Hepatocyte (in vitro differentiated cells): Measurements from ENCODE around the gene CD4. TPM values are rescaled to one million over a fixed set of nuclear protein-coding genes. Genes with fewer than 3 reads are reported as not detected.

ENCODE experiments used
- DNase-seq: peaks from one replicate; pipeline ENCODE4 v3.0.0-alpha.2; 2016; ENCODE audit warnings: low spot score
- H2AFZ ChIP-seq: fragments of 200-600 bp; sonication (generic); 2 replicates; pipeline ENCODE4 v1.6.0; 2016; ENCODE audit warnings: antibody characterized with exemption, mild to moderate bottlenecking
- H3K27ac ChIP-seq: fragments of 200-600 bp; sonication (generic); 2 replicates; pipeline ENCODE4 v1.5.1; 2016; ENCODE audit warnings: mild to moderate bottlenecking
- H3K27me3 ChIP-seq: fragments of 200-600 bp; sonication (generic); 2 replicates; pipeline ENCODE4 v1.6.1; 2016
- H3K36me3 ChIP-seq: fragments of 200-600 bp; sonication (generic); replicated peaks from 2 replicates; pipeline ENCODE4 v1.5.1; 2016; ENCODE audit warnings: low read depth; ENCODE audit not compliant: insufficient read depth
- H3K4me1 ChIP-seq: fragments of 200-600 bp; sonication (generic); 2 replicates; pipeline ENCODE4 v1.5.1; 2016; ENCODE audit warnings: mild to moderate bottlenecking, moderate library complexity; ENCODE audit not compliant: insufficient read depth
- H3K4me2 ChIP-seq: fragments of 200-600 bp; sonication (generic); 2 replicates; pipeline ENCODE4 v1.6.0; 2016
- H3K4me3 ChIP-seq: fragments of 200-600 bp; sonication (generic); 2 replicates; pipeline ENCODE4 v1.5.1; 2016; ENCODE audit warnings: mild to moderate bottlenecking
- H3K79me2 ChIP-seq: fragments of 200-600 bp; sonication (generic); 2 replicates; pipeline ENCODE4 v1.6.0; 2017; ENCODE audit warnings: mild to moderate bottlenecking
- H3K9me2 ChIP-seq: fragments of 200-600 bp; sonication (generic); replicated peaks from 2 replicates; pipeline ENCODE4 v1.6.0; 2017; ENCODE audit warnings: mild to moderate bottlenecking; ENCODE audit not compliant: insufficient read depth
- H3K9me3 ChIP-seq: fragments of 200-600 bp; sonication (generic); 2 replicates; pipeline ENCODE4 v1.5.1; 2016; ENCODE audit warnings: low read depth, mild to moderate bottlenecking
- H4K20me1 ChIP-seq: fragments of 200-600 bp; sonication (generic); 2 replicates; pipeline ENCODE4 v1.6.0; 2016; ENCODE audit warnings: mild to moderate bottlenecking; ENCODE audit not compliant: insufficient read depth, poor library complexity, severe bottlenecking
- EZH2 ChIP-seq: fragments of 200-600 bp; sonication (generic); IDR thresholded peaks from 2 replicates; pipeline ENCODE4 v1.6.1; 2016; ENCODE audit warnings: antibody characterized with exemption, mild to moderate bottlenecking, borderline replicate concordance
- EZH2phosphoT487 ChIP-seq: fragments of 200-600 bp; sonication (generic); IDR thresholded peaks from one replicate; pipeline ENCODE4 v1.6.1; 2018; ENCODE audit warnings: antibody characterized with exemption, mild to moderate bottlenecking, low read depth, moderate library complexity; ENCODE audit not compliant: unreplicated experiment, severe bottlenecking
- WGBS: methylation state at CpG from one replicate; pipeline ENCODE4 v1.1.6; 2016; ENCODE audit warnings: low lambda C conversion rate; ENCODE audit errors: missing lambda C conversion rate; 5-methylcytosine and 5-hydroxymethylcytosine counted together
- polyA plus RNA-seq: library from polyadenylated mRNA; unstranded; fragments of >200 nt; fragmentation: Nextera tagmentation; extraction: Ambion mirVana; gene quantifications from 2 replicates; pipeline ENCODE4 v1.2.1, GENCODE V29; 2016
- total RNA-seq: library from RNA; depleted of rRNA; stranded (reverse); fragments of >200 nt; gene quantifications from 2 replicates; pipeline ENCODE4 v1.2.3, GENCODE V29; 2014
- TF ChIP-seq, protein P1 (sequence below): fragments of 200-600 bp; sonication (generic); IDR thresholded peaks from 2 replicates; pipeline ENCODE4 v1.5.1; 2016; ENCODE audit warnings: antibody characterized with exemption, mild to moderate bottlenecking; ENCODE audit not compliant: poor library complexity

Gene CD4
- total and polyA plus RNA-seq, 2 experiments from 2014 or later: 2.7 to 6.4 TPM

DNA sequence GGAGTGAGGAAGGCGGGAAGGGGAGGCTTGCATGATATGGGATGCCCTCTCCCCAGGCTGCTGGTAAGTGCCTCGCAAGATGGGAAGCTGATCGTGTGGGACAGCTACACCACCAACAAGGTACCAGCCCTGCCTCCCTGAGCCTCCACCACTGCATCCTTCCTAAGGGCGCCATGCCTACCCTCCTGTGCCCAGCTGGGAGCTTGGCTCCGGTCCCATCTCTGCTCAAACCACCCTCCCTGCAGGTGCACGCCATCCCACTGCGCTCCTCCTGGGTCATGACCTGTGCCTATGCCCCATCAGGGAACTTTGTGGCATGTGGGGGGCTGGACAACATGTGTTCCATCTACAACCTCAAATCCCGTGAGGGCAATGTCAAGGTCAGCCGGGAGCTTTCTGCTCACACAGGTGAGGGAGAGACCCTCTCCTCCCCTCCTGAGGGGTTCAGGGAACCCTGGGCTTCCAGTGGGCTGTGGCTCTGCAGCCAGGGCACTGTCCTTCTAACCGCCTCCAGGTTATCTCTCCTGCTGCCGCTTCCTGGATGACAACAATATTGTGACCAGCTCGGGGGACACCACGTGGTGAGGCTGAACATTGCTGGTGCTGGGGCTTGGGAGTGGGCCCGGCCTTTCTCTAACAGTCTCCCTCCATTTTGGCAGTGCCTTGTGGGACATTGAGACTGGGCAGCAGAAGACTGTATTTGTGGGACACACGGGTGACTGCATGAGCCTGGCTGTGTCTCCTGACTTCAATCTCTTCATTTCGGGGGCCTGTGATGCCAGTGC lies 54.0 kb downstream of the CD4 start:
- H3K27ac ChIP-seq: no peak overlapping the region
- H3K79me2 ChIP-seq: no peaks in the 10 kb centered on the region
- no peaks in the 10 kb centered on the region for H3K27me3 ChIP-seq
- H3K36me3 ChIP-seq: no peaks in the 10 kb centered on the region
- H3K4me3 ChIP-seq: no peak overlapping the region
- no peaks in the 10 kb centered on the region for H3K4me1 ChIP-seq
- WGBS: 74% methylated on average over 16 of the region's 16 CpGs
- no peak overlapping the region for H2AFZ ChIP-seq
- DNase-seq: no peak
- H3K4me2 ChIP-seq: no peak overlapping the region
- H3K9me3 ChIP-seq: no peaks in the 10 kb centered on the region
- H3K9me2 ChIP-seq: no peaks in the 10 kb centered on the region
- TF ChIP-seq EZH2 (no peak), EZH2phosphoT487 (no peak)
- TF ChIP-seq, protein P1, sequence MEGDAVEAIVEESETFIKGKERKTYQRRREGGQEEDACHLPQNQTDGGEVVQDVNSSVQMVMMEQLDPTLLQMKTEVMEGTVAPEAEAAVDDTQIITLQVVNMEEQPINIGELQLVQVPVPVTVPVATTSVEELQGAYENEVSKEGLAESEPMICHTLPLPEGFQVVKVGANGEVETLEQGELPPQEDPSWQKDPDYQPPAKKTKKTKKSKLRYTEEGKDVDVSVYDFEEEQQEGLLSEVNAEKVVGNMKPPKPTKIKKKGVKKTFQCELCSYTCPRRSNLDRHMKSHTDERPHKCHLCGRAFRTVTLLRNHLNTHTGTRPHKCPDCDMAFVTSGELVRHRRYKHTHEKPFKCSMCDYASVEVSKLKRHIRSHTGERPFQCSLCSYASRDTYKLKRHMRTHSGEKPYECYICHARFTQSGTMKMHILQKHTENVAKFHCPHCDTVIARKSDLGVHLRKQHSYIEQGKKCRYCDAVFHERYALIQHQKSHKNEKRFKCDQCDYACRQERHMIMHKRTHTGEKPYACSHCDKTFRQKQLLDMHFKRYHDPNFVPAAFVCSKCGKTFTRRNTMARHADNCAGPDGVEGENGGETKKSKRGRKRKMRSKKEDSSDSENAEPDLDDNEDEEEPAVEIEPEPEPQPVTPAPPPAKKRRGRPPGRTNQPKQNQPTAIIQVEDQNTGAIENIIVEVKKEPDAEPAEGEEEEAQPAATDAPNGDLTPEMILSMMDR: no peak
- H4K20me1 ChIP-seq: no peaks in the 10 kb centered on the region

DNA sequence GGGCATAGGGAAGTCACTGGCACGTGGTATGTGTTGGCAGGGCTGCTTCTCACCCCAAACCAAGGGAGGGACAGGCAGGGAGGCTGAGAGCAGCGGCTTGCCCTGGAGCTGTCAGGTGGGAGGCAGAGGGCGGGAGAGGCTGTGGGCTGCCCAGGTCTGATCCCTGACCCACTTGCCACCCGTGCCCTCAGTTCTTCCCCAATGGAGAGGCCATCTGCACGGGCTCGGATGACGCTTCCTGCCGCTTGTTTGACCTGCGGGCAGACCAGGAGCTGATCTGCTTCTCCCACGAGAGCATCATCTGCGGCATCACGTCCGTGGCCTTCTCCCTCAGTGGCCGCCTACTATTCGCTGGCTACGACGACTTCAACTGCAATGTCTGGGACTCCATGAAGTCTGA lies 56.1 kb downstream of the CD4 start:
- Histone ChIP-seq H3K36me3 (no peaks in the 10 kb centered on the region), H3K9me3 (no peaks in the 10 kb centered on the region), H4K20me1 (no peaks in the 10 kb centered on the region), H3K4me2 (no peak overlapping the region), H3K79me2 (no peaks in the 10 kb centered on the region), H3K4me3 (no peak overlapping the region), H2AFZ (no peak overlapping the region), H3K4me1 (peaks cover 2% of the 10 kb centered on the region), H3K27me3 (no peaks in the 10 kb centered on the region), H3K9me2 (no peaks in the 10 kb centered on the region), H3K27ac (no peak overlapping the region)
- WGBS: over 99% methylated on average over 12 of the region's 17 CpGs
- DNase-seq: no peak
- TF ChIP-seq EZH2 (no peak), EZH2phosphoT487 (no peak)
- TF ChIP-seq, protein P1: no peak

DNA sequence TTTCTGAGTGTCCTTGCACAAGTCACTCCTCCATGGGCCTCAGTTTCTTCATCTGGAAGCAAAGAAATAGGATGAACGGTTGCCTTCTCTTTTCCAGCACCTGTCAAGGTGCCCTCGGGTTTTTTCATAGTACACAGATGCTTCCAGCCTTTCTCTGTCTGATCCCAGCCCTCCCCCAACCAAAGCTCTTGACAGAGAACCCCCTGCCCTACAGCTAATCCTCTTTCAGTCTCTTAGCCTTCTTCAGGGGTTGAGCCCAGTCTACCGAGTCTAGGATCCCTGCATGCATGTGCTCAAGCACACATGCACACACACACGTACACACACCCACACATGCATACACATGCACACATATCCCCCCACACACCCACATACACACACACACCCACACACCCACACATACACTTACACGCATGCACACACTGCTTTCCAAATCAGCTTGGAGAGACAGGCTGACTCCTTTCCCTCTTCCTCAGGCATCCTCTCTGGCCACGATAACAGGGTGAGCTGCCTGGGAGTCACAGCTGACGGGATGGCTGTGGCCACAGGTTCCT lies 57.1 kb downstream of the CD4 start:
- TF ChIP-seq EZH2 (no peak), EZH2phosphoT487 (no peak)
- TF ChIP-seq, protein P1: no peak
- no peak overlapping the region for H2AFZ ChIP-seq
- DNase-seq: no peak
- no peaks in the 10 kb centered on the region for H3K27me3 ChIP-seq
- WGBS: 89% methylated on average over 7 of the region's 7 CpGs
- no peaks in the 10 kb centered on the region for H3K9me2 ChIP-seq
- H3K4me3 ChIP-seq: no peak overlapping the region
- no peaks in the 10 kb centered on the region for H3K79me2 ChIP-seq
- H3K4me1 ChIP-seq: peaks cover 5% of the 10 kb centered on the region
- H3K36me3 ChIP-seq: no peaks in the 10 kb centered on the region
- H3K27ac ChIP-seq: no peak overlapping the region
- no peaks in the 10 kb centered on the region for H4K20me1 ChIP-seq
- no peaks in the 10 kb centered on the region for H3K9me3 ChIP-seq
- H3K4me2 ChIP-seq: no peak overlapping the region
